T-helper 2 cell treated with Interferon-gamma antibody and Interleukin-4, amounts not matched to agents 5 μg/mL and 100 μg/mL, for 36 hours (primary cell): ENCODE data around the gene ERMN.
"Not testable (repeated sequence)": the region's sequence is repeated elsewhere in the genome, so short reads cannot be mapped to it uniquely, and the experiment has no call there.

Source experiments
- DNase-seq: peaks from one replicate; pipeline ENCODE4 v3.0.0; 2021; ENCODE audit warnings: low spot score
- H3K27ac Mint-ChIP-seq: one replicate; pipeline ENCODE4 v1.8.0; 2021; ENCODE audit warnings: mild to moderate bottlenecking, mixed read lengths
- H3K27me3 Mint-ChIP-seq: one replicate; pipeline ENCODE4 v1.8.0; 2021; ENCODE audit warnings: low read depth, mixed read lengths
- H3K36me3 Mint-ChIP-seq: one replicate; pipeline ENCODE4 v1.8.0; 2021; ENCODE audit warnings: low read depth, mixed read lengths
- H3K4me1 Mint-ChIP-seq: one replicate; pipeline ENCODE4 v1.8.0; 2021; ENCODE audit warnings: low read depth, mixed read lengths
- H3K4me3 Mint-ChIP-seq: one replicate; pipeline ENCODE4 v1.8.0; 2022; ENCODE audit warnings: mild to moderate bottlenecking, moderate library complexity, mixed read lengths
- H3K9me3 Mint-ChIP-seq: one replicate; pipeline ENCODE4 v1.8.0; 2021; ENCODE audit warnings: mixed read lengths

ERMN gene

DNA sequence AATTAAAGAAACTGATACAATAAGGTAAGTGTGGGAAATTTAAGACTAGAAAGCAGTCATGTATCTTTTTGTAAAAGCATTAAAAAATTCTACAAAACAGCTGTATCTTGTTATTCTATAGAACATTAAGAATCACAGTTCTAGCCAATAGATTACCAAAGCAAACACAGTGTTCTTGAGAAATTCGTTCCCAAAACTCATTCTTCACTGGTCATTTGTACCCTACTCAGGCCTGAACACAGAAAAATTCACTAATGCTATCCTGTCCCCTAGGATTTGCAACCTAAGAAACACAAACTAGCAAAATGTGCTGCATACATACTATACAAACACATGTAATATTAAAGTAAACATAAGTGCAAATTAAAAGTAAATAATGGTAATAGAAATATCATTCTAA is 29.1 kb downstream of the ERMN start:
- Mint-ChIP-seq H3K9me3 (no peaks in the 10 kb centered on the region), H3K4me1 (peaks cover 5% of the 10 kb centered on the region), H3K27me3 (peaks cover 4% of the 10 kb centered on the region), H3K36me3 (no peaks in the 10 kb centered on the region), H3K4me3 (no peak overlapping the region), H3K27ac (no peak overlapping the region)
- DNase-seq = no peak

DNA sequence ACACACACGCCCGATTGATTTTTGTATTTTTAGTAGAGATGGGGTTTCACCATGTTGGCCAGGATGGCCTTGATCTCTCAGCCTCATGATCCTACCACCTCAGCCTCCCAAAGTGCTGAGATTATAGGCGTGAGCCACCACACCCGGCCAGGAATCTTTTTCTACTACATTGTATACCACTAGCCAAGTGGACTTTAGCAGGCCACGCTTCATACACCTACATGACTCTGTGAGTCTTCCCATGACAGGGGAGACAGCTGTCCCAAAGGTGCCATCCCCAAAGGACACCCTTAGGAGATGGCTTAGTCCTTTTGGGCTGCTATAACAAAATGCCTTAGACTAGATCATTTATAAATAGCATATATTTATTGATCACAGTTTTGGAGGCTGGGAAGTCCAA is 32.8 kb downstream of the ERMN start:
- Mint-ChIP-seq H3K9me3 (no peaks in the 10 kb centered on the region), H3K27me3 (no peaks in the 10 kb centered on the region), H3K27ac (no peak overlapping the region), H3K36me3 (no peaks in the 10 kb centered on the region), H3K4me1 (peaks cover 3% of the 10 kb centered on the region), H3K4me3 (no peak overlapping the region)
- no peak for DNase-seq

DNA sequence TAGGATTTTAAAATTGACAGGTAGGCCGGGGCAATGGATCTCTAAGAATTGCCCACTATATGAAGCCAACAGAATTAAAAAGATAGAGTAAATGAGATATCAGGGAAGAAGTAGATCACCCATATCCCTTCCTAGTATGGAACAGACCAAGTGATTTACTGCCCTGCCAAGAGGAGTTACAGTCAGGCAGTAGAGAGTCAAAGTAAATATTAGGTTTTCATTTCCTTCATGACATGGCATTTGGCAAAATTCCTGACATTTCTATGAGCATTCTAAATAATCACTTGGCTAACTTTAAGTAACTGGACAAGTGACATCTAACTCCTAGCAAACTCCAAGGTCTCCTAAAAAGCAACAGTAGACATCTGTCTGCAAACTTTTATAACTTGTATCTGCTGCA is 34.6 kb downstream of the ERMN start:
- no peak for DNase-seq
- no peak overlapping the region for H3K27ac Mint-ChIP-seq
- H3K36me3 Mint-ChIP-seq = no peaks in the 10 kb centered on the region
- peaks cover 3% of the 10 kb centered on the region for H3K4me1 Mint-ChIP-seq
- peaks cover 5% of the 10 kb centered on the region for H3K27me3 Mint-ChIP-seq
- H3K9me3 Mint-ChIP-seq = no peaks in the 10 kb centered on the region
- H3K4me3 Mint-ChIP-seq = no peak overlapping the region

DNA sequence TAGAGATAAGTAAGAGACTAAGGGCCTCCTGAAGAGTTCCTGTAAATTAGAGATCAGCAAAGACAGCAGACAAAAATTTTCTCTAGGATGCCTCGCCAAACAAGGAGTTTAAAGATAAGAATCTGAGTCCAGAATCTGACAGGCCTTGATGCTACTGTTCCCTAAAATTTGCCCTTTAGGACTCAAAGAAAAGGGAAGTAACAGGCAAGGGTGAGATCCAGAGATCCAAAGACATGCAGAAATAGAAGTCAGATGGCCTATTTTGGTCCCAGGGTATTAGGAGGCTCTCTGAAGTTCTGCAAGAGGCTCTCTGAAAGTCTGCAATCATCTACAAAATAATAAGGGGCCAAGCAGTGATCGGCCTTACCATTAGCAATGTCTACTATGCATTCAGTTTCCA is 35.1 kb downstream of the ERMN start:
- H3K27me3 Mint-ChIP-seq = peaks cover 5% of the 10 kb centered on the region
- H3K4me1 Mint-ChIP-seq = peaks cover 3% of the 10 kb centered on the region
- no peaks in the 10 kb centered on the region for H3K9me3 Mint-ChIP-seq
- DNase-seq = no peak
- H3K27ac Mint-ChIP-seq = no peak overlapping the region
- no peak overlapping the region for H3K4me3 Mint-ChIP-seq
- no peaks in the 10 kb centered on the region for H3K36me3 Mint-ChIP-seq

DNA sequence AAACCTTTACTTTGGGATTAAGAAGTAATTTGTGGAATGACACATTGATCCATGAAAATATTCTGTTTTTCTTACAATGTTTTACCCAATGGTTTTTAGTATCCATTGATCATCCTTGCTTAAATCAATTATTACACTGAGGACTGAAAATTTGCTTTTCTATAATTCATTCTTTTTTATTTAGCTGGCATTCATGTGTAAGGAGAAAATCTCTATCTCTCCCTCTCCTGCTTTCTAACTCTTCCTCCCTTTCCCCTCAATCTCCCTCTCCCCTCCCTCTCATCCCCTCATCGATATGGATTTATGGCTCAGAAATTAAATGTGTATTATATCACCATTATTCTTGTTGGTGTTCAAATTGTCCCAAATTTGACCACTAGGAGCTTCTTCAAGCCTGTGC is 38.5 kb downstream of the ERMN start:
- H3K36me3 Mint-ChIP-seq = no peaks in the 10 kb centered on the region
- no peak overlapping the region for H3K4me3 Mint-ChIP-seq
- no peaks in the 10 kb centered on the region for H3K4me1 Mint-ChIP-seq
- peaks cover 5% of the 10 kb centered on the region for H3K27me3 Mint-ChIP-seq
- DNase-seq = no peak
- H3K27ac Mint-ChIP-seq = no peak overlapping the region
- H3K9me3 Mint-ChIP-seq = no peaks in the 10 kb centered on the region

DNA sequence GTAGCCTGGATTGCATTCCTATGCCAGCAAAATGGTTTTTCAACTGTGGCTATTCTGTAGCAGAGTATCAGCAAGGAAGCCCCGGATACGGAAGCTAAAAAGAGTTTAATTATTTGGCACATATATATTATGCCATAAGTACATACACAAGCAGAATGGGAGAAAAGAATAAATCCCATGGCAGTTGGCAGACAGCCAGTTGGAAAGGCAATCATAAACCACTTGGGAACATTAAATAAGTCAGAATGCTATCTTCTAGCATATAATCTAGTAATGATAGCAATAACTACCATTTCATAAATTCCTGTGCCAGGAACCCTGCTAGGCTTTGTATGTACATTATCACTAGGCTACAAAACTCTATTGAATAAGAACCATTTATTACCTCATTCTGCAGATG is 42.2 kb downstream of the ERMN start:
- H3K27ac Mint-ChIP-seq = no peak overlapping the region
- no peak overlapping the region for H3K4me3 Mint-ChIP-seq
- DNase-seq = no peak
- no peaks in the 10 kb centered on the region for H3K36me3 Mint-ChIP-seq
- peaks cover 3% of the 10 kb centered on the region for H3K9me3 Mint-ChIP-seq
- peaks cover 1% of the 10 kb centered on the region for H3K4me1 Mint-ChIP-seq
- peaks cover 11% of the 10 kb centered on the region for H3K27me3 Mint-ChIP-seq

DNA sequence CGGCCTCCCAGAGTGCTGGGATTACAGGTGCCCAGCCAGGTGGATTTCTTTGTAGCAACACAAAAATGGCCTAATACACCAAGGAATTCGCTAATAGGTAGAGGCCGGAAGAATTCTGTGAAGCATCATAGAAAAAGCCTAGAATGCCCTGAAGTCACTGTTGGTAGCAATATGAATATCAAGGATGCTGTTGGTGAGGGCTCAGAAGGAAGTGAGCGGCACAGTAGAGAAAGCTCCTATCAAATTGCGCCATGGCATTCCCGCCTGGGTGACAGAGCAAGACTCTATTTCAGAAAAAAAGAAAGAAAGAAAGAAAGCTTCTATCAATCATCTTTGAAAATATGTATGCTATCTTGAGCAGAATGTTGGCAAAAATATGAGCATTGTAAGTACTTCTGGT is 44.3 kb downstream of the ERMN start:
- Mint-ChIP-seq H3K36me3 (no peaks in the 10 kb centered on the region), H3K27ac (no peak overlapping the region), H3K4me1 (peaks cover 1% of the 10 kb centered on the region), H3K27me3 (peaks cover 13% of the 10 kb centered on the region), H3K4me3 (no peak overlapping the region), H3K9me3 (peaks cover 3% of the 10 kb centered on the region)
- DNase-seq = no peak

DNA sequence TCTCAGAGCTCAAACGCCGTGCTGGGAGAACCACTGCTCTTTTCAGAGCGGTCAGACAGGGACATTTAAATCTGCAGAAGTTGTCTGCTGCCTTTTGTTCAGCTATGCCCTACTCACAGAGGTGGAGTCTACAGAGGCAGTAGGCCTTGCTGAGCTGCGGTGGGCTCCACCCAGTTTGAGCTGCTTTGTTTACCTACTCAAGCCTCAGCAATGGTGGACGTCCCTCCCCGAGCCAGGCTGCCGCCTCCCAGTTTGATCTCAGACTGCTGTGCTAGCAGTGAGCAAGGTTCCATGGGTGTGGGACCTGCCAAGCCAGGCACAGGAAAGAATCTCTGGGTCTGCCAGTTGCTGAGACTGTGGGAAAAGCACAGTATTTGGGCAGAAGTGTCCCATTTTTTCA is 46.3 kb downstream of the ERMN start:
- not testable (repeated sequence) for H3K36me3 Mint-ChIP-seq, H3K9me3 Mint-ChIP-seq, H3K4me1 Mint-ChIP-seq, DNase-seq, H3K4me3 Mint-ChIP-seq, H3K27ac Mint-ChIP-seq
- peaks cover 13% of the 10 kb centered on the region for H3K27me3 Mint-ChIP-seq

DNA sequence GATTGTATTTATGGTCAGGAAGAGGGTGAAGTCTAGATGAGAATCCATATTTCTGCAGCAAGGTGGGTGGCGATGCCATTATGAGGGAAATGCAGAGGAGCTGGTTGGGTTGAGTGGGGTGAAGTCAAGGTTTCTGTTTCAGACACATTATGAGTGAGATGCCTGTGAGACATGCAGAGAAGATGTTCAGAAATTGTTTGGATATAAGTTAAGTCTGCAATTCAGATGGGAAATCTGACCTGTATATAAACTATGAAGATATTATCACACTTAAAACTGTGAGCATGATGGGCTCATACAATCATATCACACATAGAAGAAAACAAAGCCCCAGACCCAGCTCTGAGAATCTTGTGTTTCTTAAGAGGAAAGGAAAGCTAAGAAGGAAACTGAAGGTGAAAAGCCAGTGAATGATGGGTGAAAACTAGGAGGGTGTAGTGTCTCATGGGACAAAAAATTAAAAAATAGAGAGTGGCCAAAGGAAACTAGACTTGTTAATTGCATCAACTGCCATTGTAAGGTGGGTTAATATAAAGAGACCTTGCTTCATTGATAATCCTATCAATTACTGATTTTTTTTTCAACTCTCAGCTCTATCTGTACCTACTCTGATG is 53.9 kb downstream of the ERMN start:
- DNase-seq = peak; percentile 15
- Mint-ChIP-seq H3K4me3 (no peak overlapping the region), H3K27me3 (peaks cover 2% of the 10 kb centered on the region), H3K36me3 (no peaks in the 10 kb centered on the region), H3K4me1 (peaks cover 14% of the 10 kb centered on the region), H3K27ac (peak overlapping the region; percentile 29), H3K9me3 (no peaks in the 10 kb centered on the region)

DNA sequence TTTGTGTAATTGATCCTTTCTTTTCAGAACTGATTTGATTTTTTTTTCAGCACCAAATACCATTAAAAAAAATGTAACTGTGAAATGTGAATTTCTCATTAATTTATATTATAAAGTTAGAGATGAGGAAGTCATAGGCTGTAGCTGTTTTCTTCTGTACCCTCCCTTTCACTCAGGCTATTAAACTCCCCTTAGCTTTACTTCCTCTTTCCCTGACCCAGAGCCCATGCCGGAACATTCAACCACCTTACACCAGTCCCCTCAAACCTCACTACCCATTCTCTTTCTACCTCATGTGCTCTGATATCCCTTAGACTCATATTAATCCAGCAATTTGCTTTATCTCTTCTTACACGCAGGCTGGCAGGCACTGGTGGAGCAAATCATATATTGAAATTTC is 55.7 kb downstream of the ERMN start:
- Mint-ChIP-seq H3K27ac (no peak overlapping the region), H3K36me3 (no peaks in the 10 kb centered on the region), H3K9me3 (no peaks in the 10 kb centered on the region), H3K27me3 (peaks cover 2% of the 10 kb centered on the region), H3K4me1 (peaks cover 14% of the 10 kb centered on the region), H3K4me3 (no peak overlapping the region)
- DNase-seq = no peak

DNA sequence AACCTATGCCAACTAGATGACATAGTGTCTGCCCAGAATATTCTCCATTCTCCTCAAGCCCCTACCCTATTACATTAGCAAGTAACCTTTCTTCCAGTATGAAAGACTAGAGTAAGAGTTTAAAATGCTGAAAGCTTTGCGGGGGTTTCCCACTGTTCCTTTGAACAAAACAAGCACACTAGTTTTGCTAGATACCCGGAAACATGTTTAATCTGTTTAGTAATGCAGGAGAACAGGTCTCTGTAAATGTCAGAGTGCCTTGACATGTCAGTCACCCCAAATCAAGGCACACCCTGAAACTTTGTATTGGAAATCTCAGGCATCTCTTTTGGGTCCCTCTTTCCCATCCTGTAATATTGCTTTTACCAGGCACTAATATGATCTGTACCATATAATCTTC is 56.6 kb downstream of the ERMN start:
- no peak for DNase-seq
- peaks cover 14% of the 10 kb centered on the region for H3K4me1 Mint-ChIP-seq
- H3K36me3 Mint-ChIP-seq = no peaks in the 10 kb centered on the region
- no peaks in the 10 kb centered on the region for H3K9me3 Mint-ChIP-seq
- peaks cover 2% of the 10 kb centered on the region for H3K27me3 Mint-ChIP-seq
- no peak overlapping the region for H3K4me3 Mint-ChIP-seq
- no peak overlapping the region for H3K27ac Mint-ChIP-seq
